NCI-H1105 (cell line): ENCODE data around the gene ATAT1.
A peak's percentile ranks its signal among the peaks of the same experiment; 100 is the strongest.

ENCODE experiments used
- DNase-seq: peaks from one replicate; lab custom pipeline; 2025; lab: John Stamatoyannopoulos, UW

ATAT1 gene

GRCh38 chr6:30684386-30685156, 57.9 kb downstream of the ATAT1 start:
- DNase-seq = no peak

- no peak for DNase-seq
Measured at GRCh38 chr6:30685157-30686008, 58.7 kb downstream of the ATAT1 start.

DNA sequence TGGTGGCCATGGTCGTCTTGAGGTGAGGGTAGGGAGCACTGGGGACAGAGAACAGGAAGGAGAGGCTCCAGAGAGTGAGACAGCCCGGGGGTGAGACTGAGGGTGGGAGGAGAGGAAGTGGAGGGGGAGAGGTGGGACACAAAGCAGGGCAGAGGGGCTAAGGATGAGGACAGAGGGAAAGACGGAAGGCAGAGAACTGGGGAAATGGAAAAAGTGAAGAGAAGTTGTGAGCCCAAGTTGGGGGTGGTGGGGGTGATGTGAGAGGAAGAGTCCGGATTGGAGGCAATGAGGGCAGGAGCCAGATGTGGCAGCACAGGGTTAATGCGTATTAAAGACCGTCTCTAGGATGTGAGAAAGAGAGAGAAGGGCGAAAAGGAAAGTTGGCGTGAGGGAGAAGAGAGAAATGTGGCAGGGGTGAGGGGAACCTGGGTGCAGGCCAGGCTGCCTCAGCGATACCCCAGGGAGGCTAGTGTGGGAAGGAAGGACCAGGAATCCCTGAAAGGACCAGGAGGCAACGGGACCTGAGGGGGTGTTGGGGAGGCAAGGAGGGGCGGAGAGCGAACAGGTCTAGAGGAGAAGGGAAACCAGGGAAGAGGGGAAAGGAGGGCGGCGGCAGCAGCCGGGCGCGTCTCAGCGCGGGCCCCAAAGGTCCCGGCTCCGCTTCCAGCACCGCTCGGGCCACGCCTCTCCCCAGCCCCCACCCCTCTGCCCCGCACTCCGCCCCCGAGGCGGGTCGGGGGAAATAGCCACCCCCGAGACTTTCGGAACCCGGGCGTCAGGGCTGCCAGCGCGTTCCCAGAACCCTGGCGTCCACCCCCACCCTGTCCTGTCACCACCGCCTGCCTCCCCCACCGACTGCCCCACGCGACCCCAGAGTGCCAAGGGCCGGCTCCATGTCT, 59.6 kb downstream of the ATAT1 start, which contains the start of gene PPP1R18:
Gene PPP1R18 (minus strand): TSS at position 637 of the 899 bp plus-strand sequence. CDS start 627 bp downstream, at position 10.
- peak; percentile 36 for DNase-seq

GRCh38 chr6:30686908-30687658, 60.4 kb downstream of the ATAT1 start:
- DNase-seq = peak; percentile 84

DNA sequence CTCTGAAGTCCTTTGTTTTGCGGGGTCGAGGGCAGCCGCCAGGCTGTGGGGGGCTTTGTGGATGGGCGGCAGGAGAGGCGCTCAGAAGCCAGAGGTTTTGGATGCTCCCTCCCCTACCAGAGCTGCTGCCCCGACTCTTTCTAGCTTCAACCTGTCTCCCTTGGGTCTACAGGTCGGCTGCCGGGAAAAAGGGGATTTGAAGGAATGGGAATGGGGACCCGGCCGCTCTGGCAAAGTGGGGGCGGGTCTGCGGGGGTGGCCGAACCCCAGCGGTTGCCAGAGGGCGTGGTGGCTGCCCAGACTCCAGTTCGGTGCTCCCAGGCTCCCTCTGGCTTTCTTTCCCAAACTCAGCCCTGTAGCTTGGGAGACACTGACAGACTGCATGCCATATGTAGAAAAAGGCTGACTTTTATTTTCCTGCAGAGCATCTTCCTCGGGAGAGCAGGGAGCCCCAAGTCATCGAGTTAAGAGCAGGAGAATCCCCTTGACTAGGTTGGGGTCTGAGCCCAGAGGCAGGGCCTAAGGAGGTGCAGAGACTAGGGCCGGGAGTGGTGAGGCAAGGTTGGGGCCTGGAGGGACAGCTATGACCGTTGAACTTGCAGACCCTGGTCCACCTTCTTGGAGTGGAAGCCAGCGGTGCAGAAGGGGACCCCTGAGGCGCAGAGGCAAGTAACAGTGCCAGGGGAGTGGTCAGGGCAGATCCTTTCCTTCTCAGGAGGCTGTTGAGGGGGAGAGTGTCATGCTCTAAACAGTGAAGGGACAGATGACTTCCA, 61.2 kb downstream of the ATAT1 start:
- DNase-seq = peak; percentile 37

GRCh38 chr6:30688569-30688968, 61.9 kb downstream of the ATAT1 start:
- DNase-seq = no peak

DNA sequence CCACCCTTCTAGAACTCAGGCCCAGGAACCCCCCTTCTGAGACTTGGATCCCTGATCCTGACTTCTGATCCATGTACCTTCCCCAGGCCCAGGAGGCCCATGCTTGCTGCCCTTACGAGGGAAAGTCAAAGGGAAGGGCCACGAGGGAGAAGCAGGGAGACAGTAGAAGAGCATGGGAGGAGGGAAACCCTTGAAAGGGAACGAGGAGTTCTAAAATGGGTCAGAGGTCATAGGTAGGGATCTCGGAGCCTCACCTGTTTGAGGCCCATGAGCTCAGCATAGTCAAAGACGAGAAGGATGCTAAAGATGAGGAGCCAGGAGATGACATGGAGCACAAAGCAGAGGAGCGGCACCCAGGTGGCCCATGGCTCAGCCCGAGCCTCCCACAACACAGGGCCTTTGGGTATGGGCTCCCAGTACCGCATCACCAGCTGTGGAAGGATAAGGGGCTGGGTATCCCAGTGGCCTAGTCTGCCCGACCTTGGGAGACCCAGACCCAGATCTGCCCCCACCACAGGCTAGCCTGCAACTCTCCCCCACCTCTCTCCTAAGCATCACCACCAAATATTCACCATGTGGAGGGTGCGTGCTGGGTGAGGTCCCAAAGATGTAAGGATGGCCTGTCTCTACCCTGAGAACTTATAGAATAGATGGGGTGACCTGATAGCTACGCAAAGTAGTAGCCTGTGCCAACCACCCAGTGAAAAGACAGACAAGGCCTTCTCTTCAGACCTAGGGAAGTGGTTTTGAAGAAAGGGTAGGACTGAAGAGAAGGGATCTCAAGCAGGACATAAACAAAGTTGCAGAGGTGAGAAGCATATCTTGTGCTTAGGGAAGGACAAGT, 62.6 kb downstream of the ATAT1 start:
- no peak for DNase-seq

DNA sequence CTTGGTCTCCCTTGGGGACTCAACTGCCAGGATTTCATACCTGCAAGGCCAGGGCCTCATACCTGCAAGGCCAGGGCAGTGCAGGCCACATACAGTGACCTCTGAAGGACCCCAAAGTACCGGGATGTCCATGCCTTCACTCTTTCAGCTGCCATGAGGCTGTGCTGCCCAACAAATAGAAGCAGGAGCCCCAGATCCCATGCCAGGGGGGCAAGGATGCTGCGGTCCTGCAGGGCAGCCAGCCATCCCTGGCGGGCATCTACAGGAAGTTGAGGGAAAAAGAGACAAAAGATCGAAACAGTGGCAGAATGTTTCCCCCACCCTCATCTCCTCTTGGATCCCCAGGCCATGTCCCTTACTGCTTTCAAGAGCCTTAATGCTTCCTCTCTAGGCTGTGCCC, 63.3 kb downstream of the ATAT1 start:
- DNase-seq = no peak

GRCh38 chr6:30690403-30691207, 63.9 kb downstream of the ATAT1 start, which contains the start of gene NRM:
NRM (minus strand) TSS chr6:30690984; CDS start chr6:30690974, 10 bp downstream.
- peak; percentile 82 for DNase-seq

- DNase-seq = no peak
Measured at GRCh38 chr6:30691208-30691847, 64.7 kb downstream of the ATAT1 start.
